Stimulated activated CD4-positive, alpha-beta T cell treated with anti-CD3 and anti-CD28 coated beads, Interleukin-15, amount 100 ng/mL, for 48 hours (primary cell): ENCODE results near the gene SKI.

Experiments
- DNase-seq, 2 donors: peaks; one replicate each; pipeline ENCODE4 v3.0.0-alpha.2; 2020; ENCODE audit warnings: low read depth in 2 of 2

SKI gene

DNA sequence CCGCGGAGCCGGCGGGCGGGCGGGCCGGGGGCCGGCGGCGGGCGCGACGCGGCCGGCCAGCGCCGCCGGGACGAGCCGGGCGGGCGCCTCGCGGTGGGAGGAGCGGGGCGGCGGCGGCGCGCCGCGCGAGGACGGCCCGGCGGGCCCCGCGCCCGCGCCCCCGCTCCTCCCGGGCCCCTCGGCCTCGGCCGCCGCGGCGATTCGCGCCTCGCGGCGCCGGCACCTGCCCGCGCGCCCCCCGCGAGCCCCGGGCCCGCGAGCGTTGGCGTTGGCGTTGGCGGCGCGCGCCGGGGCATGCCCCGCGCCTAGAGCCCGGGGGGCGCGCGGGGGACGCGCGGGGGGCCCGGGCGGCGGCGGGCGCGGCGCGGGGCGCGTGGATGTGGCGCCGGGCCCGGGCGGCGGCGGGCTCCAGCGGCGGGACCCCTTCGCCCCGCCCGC, at the start of gene SKI:
TSS of gene SKI (plus strand) at position 163 of the 438 bp plus-strand sequence. CDS start 448 bp downstream, outside the sequence.
- DNase-seq, result no peak

DNA sequence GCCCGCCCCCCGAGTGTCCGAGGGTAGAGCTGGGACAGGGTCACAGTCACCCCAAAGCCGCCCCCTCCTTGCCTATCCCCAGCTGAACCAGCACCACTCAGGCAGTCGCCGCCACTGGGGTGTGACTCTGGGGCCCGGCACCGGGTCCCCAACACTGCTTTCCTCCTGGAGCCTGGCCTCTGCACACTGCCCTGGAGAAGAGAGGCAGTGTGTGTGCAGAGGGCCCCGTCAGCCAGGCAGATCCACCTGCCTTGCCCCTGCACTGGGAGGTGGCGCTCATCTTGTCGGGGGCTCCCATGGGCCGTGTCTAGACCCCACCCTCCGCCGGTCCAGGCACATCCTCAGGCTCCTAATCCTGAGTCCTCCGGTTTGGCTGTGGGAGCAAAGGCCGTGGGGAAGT, 49.2 kb upstream of the SKI start:
- DNase-seq, result no peak

DNA sequence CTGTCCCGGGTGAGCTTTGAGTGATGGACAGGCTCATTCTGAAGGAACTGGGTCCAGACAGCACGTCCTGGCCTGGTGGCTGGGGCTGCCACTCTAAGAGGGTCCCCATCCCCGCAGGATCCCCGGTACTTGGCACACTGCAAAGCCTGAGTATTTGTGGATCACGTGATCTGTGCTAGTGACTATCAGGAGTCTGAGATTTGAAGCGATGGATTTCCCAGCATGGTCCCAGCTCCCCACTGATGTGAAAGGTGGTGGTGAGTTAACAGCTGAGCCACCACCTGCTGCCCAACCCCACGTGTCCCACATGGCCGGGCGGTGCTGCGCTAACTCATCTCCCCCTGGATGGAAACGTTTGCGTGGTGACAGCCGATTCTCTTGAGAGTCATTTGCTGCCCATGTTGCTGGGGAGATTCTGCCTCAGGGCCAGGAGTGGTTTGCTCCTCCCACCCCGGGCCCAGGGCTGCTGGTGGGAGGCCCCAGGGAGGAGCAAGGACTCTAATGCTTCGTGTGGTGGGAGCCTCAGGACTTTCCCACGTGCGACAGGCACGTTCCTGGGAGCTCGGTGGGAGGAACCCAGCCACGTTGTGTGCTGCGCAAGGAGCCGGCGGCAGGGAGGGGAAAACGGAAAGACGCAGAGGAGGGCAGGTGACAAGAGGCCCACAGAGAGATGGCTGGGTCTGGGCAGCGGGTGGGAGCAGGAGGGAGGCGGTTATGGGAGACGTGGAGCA, 48.7 kb upstream of the SKI start:
- DNase-seq, result no peak

DNA sequence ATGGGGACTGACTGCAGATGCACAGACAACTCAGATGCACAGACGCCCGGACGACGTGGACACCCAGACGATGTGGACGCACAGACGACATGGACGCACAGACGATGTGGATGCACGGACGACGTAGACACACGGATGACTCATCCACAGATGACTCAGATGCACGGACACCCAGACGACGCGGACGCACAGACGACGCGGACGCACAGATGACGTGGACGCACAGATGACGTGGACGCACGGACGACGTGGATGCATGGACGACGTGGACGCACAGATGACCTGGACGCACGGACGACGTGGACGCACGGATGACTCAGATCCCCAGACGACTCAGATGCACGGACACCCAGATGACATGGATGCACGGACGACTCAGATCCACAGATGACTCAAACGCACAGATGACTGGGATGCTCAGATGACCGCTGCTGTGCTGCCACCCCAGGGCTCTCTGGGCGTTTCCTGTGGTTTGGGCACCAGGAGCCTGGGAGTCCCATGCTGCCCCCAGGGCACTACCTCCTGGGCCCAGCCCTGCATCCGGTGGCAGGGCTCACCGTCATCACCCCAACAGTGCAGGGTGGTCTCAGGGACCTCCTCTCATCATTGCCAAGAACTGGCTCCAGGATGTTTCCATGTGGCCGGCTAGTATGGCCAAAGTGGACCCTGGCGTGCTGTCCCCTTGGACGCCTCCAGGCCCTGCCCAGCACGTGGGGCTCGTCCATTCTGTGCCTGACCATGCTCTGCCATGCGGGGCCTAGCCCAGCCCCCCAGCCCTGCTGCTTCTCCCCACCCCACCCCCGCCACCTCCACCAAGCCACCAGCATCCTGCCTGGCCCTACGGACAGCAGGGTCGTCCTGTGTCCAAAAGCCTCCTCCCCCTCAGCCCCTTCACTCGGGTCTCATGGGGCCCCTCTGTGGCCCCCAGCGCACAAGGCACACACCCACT, 47.5 kb upstream of the SKI start:
- DNase-seq, result no peak

DNA sequence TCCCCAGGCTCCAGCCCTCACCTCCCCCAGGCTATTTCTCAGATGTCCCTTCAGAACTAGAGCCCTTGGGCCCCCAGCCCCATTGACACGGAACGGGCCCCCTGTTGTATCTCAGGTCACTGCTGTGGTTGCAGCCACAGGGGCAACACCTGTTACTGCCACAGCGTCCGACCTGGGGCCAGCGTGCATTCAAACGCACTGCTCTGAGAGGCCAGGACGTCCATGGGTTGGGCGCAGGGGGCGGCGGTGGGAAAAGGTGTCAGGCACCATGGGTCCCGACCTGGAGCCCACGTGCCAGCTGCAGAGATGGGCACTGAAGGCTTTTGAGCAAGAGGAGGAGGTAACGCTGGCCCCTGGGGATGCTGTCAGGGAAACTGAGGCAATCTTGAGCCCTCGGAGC, 46.8 kb upstream of the SKI start:
- no peak for DNase-seq

DNA sequence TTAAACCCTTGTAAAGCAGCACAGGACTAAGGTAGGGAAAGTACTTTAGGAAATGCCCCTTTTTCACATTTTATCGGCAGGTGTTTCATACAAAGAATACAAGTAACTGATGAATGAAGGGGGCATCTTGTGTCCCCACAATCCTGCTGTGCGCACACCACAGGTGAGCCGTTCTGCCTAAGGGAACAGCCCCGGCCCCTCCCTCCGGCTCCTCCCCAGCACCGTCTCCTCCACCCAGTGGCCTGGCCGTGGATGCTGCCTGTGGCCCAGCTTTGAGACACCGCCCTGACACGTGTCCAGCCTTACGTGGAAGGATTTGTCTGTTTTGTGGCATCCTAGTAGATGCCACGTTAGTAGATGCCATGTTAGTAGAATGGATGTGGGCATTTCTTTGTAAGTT, 46.4 kb upstream of the SKI start:
- DNase-seq, result no peak

DNA sequence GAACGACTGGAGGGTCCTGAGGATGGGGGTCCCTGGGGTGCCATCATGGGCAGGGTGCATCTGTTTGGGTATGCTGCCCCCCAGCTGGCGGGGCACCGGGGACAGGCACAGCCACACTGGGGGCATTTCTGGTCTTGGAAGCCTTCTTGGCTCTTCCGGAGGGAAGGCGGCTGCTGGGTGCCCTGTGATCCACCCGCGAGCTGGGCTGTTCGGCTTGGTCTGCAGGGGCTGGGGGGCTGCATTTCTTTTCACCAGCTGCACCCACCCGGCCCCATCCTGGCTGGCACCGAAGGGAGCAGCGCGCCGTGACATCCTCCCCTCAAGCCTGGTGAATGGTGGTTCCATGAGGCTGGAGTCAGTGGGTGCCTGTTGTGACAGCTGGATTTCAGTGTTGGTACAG, 45.7 kb upstream of the SKI start:
- no peak for DNase-seq

DNA sequence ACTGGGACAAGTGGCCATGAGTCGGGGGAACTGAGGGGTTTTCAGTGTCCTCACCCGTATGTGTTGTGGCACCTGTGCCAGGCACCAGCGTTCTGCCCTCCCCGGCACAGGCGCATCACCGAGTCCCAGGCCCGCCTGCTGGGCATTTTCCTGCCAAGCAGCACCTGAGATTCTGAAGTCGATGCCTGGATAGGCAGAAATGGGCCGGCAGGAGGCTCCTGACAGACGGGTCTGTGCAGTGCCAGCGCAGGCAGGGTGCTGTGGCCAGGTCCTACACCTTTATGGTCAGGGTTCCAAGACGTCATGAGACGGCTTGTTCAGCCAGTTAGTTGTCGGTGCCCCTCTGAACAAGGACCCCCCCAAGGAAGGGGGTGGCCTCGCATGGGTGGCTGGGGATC, 44.2 kb upstream of the SKI start:
- DNase-seq, result no peak

DNA sequence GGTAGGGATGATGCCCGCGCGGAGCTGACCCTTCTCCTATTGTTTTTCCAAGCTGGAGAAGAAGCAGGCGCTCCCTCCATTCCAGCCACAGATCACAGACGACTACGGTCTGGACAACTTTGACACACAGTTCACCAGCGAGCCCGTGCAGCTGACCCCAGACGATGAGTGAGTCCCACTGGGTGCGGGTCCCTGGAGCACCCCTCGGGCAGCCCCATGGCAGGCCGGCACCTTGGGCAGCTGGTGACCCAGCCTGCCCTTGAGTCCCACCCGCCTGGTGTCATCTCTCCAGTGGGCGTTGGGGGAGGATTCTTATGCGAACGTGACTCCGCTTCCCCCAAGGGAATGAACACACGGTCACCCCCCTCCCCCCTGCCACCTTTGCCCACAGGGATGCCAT, 43.6 kb upstream of the SKI start:
- DNase-seq, result no peak

DNA sequence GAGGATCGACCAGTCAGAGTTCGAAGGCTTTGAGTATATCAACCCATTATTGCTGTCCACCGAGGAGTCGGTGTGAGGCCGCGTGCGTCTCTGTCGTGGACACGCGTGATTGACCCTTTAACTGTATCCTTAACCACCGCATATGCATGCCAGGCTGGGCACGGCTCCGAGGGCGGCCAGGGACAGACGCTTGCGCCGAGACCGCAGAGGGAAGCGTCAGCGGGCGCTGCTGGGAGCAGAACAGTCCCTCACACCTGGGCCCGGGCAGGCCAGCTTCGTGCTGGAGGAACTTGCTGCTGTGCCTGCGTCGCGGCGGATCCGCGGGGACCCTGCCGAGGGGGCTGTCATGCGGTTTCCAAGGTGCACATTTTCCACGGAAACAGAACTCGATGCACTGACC, 43.2 kb upstream of the SKI start:
- DNase-seq, result no peak

DNA sequence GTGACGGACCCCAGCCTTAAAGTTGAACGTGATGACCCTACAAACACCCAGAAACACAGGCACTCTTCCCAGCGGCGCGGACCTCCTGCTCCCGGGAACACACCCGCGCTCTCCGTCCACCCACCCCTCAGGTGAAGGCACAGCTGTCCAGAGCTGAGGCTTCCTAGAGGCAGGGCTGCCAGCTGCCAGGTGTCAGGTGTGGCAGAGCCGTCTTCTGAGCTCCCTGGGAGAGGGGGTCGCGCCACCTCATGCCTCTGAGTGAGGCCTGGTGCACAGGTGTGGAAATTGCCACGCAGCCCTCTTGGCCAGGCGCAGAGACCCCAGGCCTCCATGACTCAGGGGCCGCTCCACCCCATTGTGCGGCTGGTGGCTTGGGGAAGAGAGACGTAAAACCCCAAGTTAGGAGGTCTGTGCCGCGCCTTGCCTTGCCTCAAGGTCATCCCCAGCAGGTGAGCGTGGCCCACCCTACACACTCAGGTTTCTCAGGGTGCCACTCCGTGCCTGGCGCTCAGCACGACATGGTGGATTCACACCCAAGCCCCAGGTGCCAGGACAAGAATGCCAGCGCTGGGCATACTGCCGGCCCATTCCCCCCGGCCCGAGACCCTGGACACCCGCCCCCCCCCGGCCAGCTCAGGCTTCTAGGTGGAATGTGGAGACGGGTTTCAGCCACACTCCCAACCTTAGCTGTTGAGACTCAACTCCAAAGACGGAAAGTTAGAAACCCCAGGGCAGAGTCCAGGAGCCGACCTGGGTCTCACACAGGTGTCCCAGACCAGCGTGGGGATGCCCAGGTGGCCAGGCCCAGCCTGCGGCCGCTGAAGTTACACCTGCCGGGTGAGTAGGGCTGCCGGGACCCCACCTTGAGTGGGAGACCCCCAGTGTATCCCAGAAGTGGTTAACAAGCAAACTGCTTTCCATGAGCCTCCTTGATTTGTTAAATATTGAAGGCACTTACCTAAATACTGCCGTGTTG, 42.0 kb upstream of the SKI start:
- no peak for DNase-seq

DNA sequence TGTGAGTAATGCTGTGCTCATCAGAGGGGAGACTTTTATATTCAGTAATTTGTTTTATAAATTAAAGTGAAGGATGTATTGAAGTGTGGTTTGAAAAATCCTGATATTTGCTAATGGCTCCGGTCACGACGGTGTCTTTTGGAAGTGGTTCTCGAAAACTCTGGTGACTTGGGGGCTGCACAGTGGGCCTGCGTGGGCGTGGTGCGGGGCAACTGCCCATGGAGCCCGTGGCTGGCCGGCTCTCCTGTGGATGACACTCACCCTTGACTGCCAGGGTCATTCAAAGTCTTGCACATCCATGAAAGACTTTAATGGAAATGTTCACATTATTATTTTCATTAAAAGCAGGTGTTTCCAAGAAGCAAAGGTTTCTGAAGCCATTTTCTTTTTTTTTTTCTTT, 41.2 kb upstream of the SKI start:
- no peak for DNase-seq

DNA sequence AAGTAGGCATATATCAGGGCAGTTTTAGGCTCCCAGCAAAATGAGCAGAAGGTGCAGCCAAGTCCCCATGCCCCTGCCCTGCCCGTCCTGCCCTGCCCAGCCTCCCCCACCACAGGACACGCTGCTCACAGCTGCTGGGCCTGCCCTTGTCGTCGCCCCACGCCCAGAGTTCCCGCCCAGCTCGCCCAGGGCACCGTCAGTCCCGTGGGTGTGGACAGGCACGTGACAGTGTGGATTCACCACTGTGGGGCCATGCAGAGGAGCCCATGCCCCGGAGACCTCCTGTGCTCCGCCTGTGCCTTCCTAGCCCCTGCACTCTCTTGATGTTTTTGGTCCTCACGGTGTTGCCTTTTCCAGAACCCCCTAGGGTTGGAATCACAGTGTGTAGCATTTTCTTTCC, 40.5 kb upstream of the SKI start:
- DNase-seq, result no peak

DNA sequence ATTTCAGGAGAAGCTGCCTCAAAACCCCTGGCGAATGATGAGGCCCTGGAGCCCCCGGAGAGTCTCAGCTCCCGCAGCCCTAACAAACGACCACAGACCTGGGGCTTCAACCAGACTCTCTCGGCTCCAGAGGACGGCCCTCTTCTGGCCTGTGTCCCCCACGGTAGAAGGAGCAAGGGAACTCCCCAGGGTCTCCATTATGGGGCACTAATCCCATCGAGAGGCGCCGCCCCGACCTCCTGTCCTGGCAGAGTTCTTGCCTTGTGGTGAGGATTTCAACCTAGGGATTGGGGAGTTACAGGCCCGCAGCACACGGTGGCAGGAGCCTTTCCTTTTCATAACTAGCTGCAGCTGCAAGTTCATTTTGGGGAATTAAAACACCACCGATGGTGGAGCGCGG, 39.8 kb upstream of the SKI start:
- DNase-seq, result no peak

DNA sequence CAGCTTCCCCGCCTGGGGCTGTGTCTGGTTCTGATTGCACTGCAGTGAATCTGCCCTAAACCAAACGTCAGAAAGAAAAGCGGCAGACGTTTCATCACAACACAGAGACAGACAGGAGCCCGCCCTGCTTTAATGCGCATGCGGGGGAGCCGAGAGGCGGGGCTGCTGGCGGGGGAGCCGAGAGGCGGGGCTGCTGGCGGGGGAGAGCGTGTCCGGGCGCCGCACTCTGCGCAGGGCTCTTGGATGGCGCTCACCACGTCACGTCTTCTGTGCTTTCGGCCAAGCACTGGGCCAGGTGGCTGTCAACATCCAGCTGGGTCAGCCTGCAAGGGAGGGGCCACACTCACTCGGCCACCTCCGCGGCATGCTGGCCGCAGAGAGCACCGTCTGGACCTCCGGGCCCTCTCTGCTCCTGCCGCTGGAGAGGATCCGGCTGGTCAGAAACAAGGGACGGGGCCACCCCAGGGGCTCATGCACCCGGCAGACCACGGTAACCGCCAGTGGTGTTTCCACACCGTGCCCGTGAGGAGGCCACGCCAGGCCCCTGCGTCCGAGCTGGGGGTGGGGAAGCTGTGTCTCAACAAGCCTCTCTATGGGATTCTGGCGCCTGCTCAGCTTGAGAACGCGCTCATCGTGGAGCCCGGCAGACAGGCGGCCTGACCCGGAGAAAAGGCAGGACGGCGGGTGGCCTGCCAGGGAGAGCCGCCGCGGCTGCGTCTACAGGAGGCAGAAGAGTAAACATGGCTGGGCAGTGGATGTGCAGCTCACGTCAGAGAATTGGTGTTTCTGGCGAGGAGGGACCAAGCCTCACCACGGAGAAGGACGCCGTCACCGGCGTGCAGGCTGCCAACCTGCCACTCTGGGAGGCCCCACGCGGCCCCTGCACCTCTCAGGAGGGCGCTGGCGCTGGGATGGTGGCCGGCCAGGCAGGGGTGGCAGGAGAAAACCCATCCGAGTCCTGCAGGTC, 38.4 kb upstream of the SKI start:
- peak; percentile 83 to 87 for DNase-seq

DNA sequence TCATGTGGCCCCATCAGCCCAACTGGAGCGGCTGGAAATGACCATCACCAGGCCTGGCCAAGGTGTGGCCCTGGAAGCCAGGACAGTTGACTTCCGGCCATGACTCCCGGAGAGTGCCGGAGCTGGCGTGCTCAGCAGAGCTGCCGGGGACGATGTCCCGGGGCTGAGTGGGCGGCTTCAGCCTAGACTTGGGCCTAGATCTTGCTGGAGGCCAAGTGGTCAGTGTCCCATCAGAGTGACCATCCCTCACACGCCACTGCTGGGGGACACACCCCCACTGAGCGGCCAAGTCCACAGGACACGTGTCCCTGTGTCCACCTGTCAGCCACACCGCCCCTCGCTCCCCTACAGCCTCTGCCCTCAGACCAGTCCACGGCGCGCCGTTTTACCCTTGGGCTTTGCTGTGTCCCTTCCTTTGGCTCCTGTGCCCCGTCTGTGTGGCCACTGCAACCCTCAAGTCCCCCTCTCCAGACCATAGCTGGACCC, 37.6 kb upstream of the SKI start:
- no peak for DNase-seq

DNA sequence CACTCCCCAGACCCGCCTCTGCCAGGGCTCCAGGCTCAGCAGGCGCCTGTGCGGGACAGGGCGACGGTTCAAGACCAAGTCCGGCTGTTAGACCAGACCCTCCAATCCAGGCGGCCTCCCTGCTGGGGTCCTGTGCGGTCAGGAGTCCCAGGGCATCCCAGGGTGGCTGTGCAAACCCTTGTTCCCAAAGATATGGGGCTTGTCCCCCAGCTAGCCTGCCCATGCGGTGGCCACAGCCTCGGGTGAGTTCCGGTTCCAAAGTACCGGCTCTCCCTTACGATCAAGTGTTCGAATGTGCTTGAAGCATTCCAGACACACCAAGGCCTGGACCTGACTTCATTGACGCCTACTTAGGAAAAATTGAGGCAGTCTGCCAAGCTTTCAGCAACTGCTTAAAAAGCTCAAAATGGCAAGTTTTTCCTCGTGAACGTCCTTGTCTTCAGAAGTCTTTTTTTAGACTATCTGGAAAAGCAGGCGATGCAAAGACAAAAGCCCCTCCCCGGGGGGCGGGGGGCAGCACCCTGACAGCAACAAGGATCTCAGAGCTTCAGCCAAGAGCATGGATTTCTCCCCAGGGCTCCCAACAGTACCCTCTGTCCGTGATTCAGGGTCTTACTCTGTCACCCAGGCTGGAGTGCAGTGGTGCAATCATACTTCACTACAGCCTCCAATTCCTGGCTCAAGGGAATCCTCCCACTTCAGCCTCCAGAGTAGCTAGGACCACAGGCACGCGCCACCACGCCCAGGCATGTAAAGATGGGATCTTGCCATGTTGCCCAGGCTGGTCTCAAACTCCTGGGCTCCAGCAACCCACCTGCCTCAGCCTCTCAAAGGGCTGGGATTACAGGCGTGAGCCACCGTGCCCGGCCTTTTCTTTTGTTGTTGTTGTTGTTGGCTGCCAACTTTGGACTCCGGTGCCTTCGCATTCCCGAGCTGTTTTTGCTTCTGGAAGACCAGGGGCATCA, 35.8 kb upstream of the SKI start:
- no peak for DNase-seq

DNA sequence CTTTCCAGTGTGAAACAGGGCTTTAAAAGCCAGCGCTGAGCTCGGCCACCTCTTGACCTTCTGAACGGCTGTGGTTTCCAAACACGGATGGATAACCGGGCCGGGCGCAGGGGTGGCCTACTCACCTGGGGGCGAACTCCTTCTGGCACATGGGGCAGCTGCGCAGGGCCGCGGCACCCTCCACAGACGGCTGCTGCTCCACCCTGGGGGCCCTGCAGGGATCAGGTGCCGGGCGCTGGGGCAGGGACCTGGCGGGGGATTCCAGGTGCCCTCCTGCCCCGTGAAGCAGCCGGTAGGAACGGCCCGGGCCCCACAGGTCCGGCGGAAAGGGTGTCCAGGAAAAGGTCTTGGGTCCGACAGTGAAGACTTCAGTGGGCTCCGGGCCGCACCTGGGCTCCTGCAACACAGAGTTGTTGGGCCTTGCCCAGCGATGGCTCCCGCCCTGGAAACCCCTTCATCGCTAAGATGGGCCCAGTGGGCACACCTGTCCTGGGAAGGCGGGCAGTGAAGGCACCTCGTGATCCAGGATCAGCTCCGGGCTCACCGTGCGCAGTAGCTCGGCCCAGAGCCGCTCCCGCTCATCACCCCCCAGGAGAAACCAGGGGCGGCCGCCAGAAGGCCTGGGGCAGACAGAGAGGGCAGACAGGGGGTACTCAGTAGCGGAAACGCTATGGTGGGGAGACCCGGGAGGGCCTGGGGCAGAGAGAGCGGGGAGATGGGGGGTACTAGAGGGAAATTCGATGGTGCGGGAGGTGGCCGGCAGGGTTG, 34.4 kb upstream of the SKI start:
- DNase-seq, result no peak
